Keratinocyte (primary cell): ENCODE results near the gene PDE9A.

ENCODE experiments used
- CTCF ChIP-seq, 3 experiments: IDR thresholded peaks in 1 of 3; conservative IDR thresholded peaks in 1 of 3; optimal IDR thresholded peaks in 1 of 3; 2 replicates in 2 of 3; 3 replicates in 1 of 3; pipeline versions ENCODE3 to v1.5.1; 2011; ENCODE audit warnings: low read length in 3 of 3, mild to moderate bottlenecking in 3 of 3, moderate library complexity in 2 of 3, control low read depth in 1 of 3, inconsistent platforms in 1 of 3; ENCODE audit not compliant: insufficient read depth in 2 of 3; ENCODE audit errors: extremely low read depth in 1 of 3
- EZH2 ChIP-seq: IDR thresholded peaks from one replicate; pipeline ENCODE4 v1.6.1; 2012; ENCODE audit warnings: inconsistent platforms, mild to moderate bottlenecking, low read length, moderate library complexity

GRCh38 chr21:42706765-42707164 is 53.3 kb downstream of the PDE9A start:
- TF ChIP-seq CTCF (optimal IDR thresholded peaks at IDR 0.05 in 1 of 3, IDR thresholded peaks at IDR 0.05 in 1 of 3, conservative IDR thresholded peaks at IDR 0.05 in 1 of 3; ENCODE audit: extremely low read depth in 1 of 3, insufficient read depth in 2 of 3, low read length in 3 of 3) (no peak), EZH2 (no peak)
